K562 (cell line): ENCODE measurements around the gene NAT9. TPM values are rescaled to one million over a fixed set of nuclear protein-coding genes. Genes with fewer than 3 reads are reported as not detected.

Experiments
- E2F6 ChIP-seq, 2 experiments: IDR thresholded peaks; 2 replicates each; pipeline ENCODE4 v1.6.1; 2011; ENCODE audit warnings: borderline replicate concordance in 1 of 2, control low read depth in 1 of 2, low read depth in 1 of 2, low read length in 1 of 2, mild to moderate bottlenecking in 1 of 2, mixed read lengths in 1 of 2, moderate library complexity in 1 of 2; ENCODE audit not compliant: insufficient read depth in 1 of 2, insufficient read length in 1 of 2, poor library complexity in 1 of 2, severe bottlenecking in 1 of 2; ENCODE audit errors: extremely low read depth in 1 of 2
- HDAC1 ChIP-seq, 2 experiments: fragments of 450-650 bp; IDR thresholded peaks; 2 replicates each; pipeline ENCODE4 v1.6.1; 2016 to 2017; ENCODE audit warnings: inconsistent platforms in 1 of 2, mild to moderate bottlenecking in 1 of 2, moderate library complexity in 1 of 2
- MGA ChIP-seq: fragments of 450-650 bp; IDR thresholded peaks from 2 replicates; pipeline ENCODE4 v1.6.1; 2016; ENCODE audit warnings: mild to moderate bottlenecking, moderate library complexity
- NFIC ChIP-seq: fragments of 450-650 bp; IDR thresholded peaks from 2 replicates; pipeline ENCODE4 v1.6.1; 2017; ENCODE audit warnings: mild to moderate bottlenecking, inconsistent platforms
- NRF1 ChIP-seq, 2 experiments: fragments of 450-650 bp; IDR thresholded peaks in 1 of 2; conservative IDR thresholded peaks in 1 of 2; 2 replicates each; pipeline ENCODE4 v1.6.1; 2014; ENCODE audit warnings: mild to moderate bottlenecking in 2 of 2
- polyA plus RNA-seq, 8 experiments: library from polyadenylated mRNA; depleted of rRNA in 4 of 8; stranded (reverse) in 5 of 8; unstranded in 3 of 8; fragments of >200 nt; fragmentation: Nextera tagmentation in 2 of 8; fragmentation: Illumina TruSeq in 1 of 8; extraction: Ambion mirVana in 2 of 8; extraction: Trizol in 1 of 8; gene quantifications; 2 replicates each; pipeline versions ENCODE4 v1.2.1 to v1.2.3, GENCODE V29; 2011 to 2014; ENCODE audit warnings: inconsistent platforms in 1 of 8, missing spikeins in 1 of 8
- total RNA-seq, 7 experiments: library from RNA; depleted of rRNA in 6 of 7; stranded (reverse); fragments of >200 nt in 6 of 7; fragmentation: Illumina TruSeq in 2 of 7; extraction: Trizol in 2 of 7; gene quantifications; 2 replicates each; pipeline versions ENCODE4 v1.2.1 to v1.2.3, GENCODE V29; 2011 to 2021; ENCODE audit warnings: low replicate concordance in 1 of 7

Gene NAT9
- total and polyA plus RNA-seq, 9 of the 15 experiments (the other 6 are each of a cell fraction or from before 2014, with no cell fraction given) = 4.2 to 63.6 (median 40.8) TPM

- TF ChIP-seq MGA = no peak
- TF ChIP-seq NRF1 (conservative IDR thresholded peaks at IDR 0.05 in 1 of 2, IDR thresholded peaks at IDR 0.05 in 1 of 2) = peak in 1 of 2 experiments; percentile 10; a peak in 1 of 4 replicates
- 0 out of 4 replicates have a peak, but pooled peaks of 1 of the 2 experiments have one; percentile 18 for TF ChIP-seq HDAC1 (IDR thresholded peaks at IDR 0.05)
- TF ChIP-seq NFIC = 0 out of 2 replicates have a peak, but pooled peaks have one; percentile 19
- TF ChIP-seq E2F6 (IDR thresholded peaks at IDR 0.05; ENCODE audit: borderline replicate concordance in 1 of 2, extremely low read depth in 1 of 2, insufficient read depth in 1 of 2, insufficient read length in 1 of 2, low read depth in 1 of 2, low read length in 1 of 2, poor library complexity in 1 of 2, severe bottlenecking in 1 of 2) = peak in 1 of 2 experiments; percentile 27
Measured at GRCh38 chr17:74749279-74750038, 26.7 kb downstream of the NAT9 start (continued).
